Activated CD4-positive, alpha-beta T cell treated with anti-CD3 and anti-CD28 coated beads for 48 hours (primary cell): ENCODE data around the gene TEKTIP1.
"Not testable (repeated sequence)": the region's sequence is repeated elsewhere in the genome, so short reads cannot be mapped to it uniquely, and the experiment has no call there.

Experiments
- DNase-seq: peaks from one replicate; pipeline ENCODE4 v3.0.0-alpha.2; 2020

TEKTIP1 gene

GRCh38 chr19:3524078-3524842 is 14.7 kb upstream of the TEKTIP1 start:
- no peak for DNase-seq

GRCh38 chr19:3524904-3525451 is 14.0 kb upstream of the TEKTIP1 start:
- no peak for DNase-seq

DNA sequence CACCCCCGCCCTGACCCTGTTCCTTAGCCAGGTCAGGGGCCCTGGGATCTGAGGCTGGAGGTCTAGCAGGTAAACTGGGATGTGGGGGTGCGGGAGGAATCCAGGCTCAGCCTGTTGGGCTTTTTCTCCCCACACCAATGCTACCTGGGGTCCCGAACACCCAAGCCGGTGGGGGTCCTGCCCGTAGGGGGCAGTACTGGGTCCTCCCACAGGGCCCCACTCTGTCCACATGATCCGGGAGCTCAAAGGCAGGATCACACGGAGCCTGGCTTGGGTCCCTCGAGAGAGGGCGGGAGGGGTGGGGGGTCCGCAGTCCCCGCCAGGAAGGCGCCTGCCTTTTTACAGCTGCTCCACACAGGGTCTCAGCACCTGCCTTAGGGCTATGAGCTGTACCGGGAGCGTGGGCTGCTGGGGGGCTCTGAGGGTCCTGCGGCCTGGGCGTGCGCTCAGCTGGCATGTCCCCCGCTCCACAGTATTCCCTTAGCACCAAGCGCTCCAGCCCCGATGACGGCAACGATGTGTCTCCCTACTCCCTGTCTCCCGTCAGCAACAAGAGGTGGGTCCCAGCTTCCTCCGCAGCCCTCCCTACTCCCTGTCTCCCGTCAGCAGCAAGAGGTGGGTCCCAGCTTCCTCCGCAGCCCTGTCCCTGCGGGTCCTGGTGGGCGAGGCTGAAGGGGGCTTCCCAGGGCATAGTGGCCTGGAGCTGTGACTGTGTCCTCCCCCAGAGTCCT is 12.3 kb upstream of the TEKTIP1 start:
- no peak for DNase-seq

GRCh38 chr19:3527238-3527910 is 11.6 kb upstream of the TEKTIP1 start:
- no peak for DNase-seq

DNA sequence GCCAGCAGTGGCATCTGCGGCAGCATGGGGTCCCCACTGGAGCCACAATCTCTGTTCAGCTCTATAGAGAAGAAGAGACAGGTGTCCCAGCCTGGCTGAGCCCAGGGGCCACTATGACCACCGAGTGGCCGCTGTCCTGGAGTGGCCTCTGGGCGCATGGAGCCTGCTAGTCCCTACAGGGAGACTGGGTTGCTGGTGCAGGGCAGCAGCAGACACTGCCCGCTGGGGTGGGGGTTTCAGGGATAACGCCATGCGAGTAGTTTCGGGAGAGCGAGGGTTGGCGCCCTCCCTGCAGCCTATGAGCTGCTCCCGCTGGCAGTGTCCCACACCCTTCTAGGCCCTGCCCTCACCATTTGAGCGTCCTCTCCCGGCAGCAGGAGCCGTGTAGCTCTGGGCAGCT is 10.9 kb upstream of the TEKTIP1 start:
- DNase-seq: no peak

DNA sequence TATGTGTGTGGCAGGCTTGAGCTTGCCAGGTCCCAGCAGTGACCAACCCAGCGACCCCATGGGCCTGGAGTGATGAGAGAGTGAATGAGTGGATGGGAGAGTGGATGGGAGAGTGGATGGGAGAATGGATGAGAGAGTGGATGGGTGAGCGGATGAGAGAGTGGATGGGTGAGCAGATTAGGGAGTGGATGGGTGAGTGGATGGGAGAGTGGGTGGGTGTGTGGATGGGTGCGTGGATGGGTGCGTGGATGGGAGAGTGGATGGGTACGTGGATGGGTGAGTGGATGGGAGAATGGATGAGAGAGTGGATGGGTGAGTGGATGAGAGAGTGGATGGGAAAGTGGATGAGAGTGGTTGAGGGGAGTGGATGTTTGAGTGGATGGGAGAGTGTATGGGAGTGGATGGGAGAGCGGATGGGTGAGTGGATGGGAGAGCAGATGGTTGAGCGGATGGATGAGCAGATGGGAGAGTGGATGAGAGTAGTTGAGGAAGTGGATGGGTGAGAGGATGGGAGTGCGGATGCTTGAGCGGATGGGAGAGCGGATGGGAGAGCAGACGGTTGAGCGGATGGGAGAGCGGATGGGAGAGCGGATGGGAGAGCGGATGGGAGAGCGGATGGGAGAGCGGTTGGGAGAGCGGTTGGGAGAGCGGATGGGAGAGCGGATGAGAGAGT is 10.3 kb upstream of the TEKTIP1 start:
- DNase-seq: no peak

GRCh38 chr19:3529299-3529698 is 9.7 kb upstream of the TEKTIP1 start:
- DNase-seq: not testable (repeated sequence)

DNA sequence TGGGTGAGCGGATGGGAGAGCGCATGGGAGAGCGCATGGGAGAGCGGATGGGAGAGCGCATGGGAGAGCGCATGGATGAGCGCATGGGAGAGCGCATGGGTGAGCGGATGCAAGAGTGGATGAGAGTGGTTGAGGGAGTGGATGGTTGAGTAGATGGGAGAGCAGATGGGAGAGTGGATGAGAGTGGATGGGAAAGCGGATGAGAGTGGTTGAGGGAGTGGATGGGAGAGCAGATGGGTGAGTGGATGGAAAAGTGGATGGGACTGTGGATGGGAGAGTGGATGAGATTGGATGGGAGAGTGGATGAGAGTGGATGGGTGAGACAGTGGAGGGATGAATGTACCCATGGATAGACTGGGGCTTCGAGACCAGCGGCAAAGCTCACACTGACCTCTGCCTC is 8.6 kb upstream of the TEKTIP1 start:
- no peak for DNase-seq

DNA sequence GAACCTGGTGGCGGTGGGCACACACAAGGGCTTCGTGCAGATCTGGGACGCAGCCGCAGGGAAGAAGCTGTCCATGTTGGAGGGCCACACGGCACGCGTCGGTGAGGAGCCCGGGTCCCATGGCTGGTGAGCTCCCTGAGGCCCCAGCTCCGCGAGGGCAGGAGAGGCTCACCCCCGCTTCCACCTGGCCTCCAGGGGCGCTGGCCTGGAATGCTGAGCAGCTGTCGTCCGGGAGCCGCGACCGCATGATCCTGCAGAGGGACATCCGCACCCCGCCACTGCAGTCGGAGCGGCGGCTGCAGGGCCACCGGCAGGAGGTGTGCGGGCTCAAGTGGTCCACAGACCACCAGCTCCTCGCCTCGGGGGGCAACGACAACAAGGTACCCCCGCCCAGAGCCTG is 7.3 kb upstream of the TEKTIP1 start:
- no peak for DNase-seq

DNA sequence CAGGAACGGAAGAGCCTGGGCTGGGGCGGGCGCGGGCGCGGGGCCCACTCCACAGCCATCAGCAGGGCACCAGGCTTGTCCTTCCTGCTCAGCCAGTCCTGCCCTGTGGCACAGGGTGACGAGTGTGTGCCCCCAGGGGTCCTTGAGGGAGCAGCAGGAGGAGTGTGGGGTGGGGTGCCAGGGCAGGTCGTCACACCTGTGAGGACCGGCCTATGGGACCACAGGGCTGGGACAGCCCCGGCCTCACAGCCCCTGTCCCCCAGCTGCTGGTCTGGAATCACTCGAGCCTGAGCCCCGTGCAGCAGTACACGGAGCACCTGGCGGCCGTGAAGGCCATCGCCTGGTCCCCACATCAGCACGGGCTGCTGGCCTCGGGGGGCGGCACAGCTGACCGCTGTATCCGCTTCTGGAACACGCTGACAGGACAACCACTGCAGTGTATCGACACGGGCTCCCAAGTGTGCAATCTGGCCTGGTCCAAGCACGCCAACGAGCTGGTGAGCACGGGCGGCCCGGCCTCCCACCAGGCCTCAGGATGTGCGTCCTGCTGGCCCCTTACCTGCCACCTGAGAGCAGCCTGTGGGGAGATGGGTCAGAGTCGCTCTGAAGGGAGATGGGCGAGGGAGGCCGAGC is 6.7 kb upstream of the TEKTIP1 start:
- no peak for DNase-seq

DNA sequence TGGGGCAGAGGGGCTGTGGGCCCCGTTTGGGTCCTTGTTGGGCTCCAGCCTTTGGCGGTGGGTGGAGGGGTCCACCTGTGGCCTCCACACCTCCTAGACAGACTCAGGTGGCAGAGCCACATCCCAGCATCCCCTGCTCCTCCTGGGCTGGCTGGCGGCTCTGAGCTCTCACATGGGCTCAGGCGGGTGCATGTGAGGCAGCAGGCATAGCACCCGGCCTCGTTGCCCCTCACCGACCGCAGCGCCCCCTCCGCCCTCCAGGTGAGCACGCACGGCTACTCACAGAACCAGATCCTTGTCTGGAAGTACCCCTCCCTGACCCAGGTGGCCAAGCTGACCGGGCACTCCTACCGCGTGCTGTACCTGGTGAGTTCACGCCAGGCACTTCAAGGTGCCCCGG is 5.9 kb upstream of the TEKTIP1 start:
- no peak for DNase-seq

- DNase-seq: no peak
Observed at GRCh38 chr19:3533563-3534216, 5.3 kb upstream of the TEKTIP1 start.

DNA sequence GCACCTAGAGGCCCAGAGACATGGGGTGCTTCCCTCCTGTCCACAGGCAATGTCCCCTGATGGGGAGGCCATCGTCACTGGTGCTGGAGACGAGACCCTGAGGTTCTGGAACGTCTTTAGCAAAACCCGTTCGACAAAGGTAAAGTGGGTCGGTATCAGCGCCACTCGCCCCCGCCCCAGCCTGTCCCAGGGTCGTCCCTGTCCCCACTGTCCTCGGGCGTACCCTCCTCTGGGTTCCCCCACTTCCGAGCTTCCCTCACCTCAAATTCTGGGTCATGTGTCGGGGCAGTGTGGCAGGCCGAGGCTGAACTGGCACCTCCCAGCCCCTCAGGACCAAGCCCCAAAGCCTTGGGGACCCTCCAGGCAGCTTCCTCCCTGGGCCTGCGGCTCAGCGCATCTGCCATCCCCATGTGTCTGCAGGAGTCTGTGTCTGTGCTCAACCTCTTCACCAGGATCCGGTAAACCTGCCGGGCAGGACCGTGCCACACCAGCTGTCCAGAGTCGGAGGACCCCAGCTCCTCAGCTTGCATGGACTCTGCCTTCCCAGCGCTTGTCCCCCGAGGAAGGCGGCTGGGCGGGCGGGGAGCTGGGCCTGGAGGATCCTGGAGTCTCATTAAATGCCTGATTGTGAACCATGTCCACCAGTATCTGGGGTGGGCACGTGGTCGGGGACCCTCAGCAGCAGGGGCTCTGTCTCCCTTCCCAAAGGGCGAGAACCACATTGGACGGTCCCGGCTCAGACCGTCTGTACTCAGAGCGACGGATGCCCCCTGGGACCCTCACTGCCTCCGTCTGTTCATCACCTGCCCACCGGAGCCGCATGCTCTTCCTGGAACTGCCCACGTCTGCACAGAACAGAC is 4.4 kb upstream of the TEKTIP1 start:
- DNase-seq: no peak

- DNase-seq: no peak
Observed at GRCh38 chr19:3535235-3535535, 3.8 kb upstream of the TEKTIP1 start.

DNA sequence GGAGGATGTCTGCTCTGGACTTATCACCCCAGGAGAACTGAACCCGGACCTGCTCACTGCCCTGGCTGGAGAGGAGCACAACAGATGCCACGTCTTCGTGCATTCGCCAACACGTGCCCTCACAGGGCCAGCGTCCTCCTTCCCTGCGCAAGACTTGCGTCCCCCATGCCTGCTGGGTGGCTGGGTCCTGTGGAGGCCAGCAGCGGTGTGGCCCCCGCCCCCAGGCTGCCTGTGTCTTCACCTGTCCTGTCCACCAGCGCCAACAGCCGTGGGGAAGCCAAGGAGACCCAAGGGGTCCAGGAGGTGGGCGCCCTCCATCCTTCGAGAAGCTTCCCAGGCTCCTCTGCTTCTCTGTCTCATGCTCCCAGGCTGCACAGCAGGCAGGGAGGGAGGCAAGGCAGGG is 3.4 kb upstream of the TEKTIP1 start:
- DNase-seq: no peak

DNA sequence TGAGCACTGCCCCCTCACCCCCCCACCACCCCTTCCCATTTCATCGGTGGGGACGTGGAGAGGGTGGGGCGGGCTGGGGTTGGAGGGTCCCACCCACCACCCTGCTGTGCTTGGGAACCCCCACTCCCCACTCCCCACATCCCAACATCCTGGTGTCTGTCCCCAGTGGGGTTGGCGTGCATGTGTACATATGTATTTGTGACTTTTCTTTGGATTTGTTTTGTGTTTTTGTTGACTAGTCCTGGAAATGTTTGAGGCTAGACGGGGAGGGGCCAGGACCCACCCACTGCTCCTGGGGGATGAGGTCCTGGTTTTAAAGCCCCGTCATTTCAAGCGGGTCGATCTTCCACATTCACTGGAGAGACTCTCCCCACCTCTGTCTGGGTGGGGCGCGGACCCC is 3.0 kb upstream of the TEKTIP1 start:
- DNase-seq: no peak

- no peak for DNase-seq
Observed at GRCh38 chr19:3536429-3537100, 2.4 kb upstream of the TEKTIP1 start.

DNA sequence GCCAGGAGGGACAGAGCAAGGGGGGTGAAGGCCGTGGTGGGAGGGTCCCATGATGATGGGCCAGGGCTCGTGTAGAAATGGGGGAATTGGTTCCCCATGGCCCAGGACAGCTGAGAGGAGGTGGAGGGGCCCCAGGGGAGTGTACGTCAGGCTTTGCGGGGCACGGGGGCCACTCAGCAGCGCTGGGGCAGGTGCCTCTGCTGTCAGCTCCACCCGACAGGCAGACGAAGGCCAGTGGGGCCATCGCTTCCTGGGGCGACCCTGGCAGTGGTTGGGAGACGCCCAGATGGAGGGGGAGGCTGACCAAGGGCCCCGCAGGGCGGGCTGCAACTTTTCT is 1.9 kb upstream of the TEKTIP1 start:
- DNase-seq: no peak

DNA sequence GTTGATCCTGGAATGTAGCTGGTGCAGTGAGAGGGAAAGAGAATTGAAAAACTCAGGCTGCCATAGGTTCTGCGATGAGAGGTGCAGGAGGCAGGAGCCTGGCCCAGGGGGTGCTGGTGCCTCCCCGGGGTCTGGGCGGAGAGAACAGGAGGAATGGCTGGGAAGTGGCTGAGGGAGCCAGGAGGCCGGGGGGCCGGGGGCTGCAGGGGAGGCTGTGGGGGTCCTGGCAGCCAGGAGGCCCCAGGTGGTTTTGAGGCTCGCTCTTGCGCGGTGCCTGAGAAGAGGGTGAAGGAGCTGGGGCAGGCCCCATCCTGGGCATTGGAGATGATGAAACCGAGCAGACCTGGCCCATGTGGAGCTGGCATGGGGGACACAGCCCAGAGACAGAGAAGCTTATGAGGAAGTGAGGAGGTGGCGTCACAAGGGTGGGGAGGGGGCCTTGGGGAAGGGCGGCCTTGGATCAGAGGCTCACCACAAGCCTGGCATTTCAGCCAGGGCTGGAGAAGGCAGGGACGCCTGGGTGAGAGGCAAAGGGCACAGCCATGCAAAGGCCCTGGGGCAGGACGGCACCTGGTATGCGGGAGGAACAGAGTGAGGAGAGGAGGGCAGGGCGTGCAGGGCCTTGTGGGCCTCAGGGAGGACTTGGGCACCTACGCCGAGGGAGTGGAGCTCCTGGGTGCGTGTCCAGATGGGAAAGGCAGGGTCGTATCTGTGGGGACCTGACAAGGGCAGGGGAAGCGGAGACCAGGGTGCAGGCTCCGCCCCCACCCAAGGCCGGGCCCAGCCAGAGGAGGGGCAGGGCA is 1.3 kb upstream of the TEKTIP1 start:
- DNase-seq: no peak
